ENCODE results near the gene MAD2L2. TPM values are rescaled to one million over a fixed set of nuclear protein-coding genes. Genes with fewer than 3 reads are reported as not detected.

Gene MAD2L2
- total and polyA plus RNA-seq, 7 donors: 25.9 to 61.8 (median 39.0) TPM

DNA sequence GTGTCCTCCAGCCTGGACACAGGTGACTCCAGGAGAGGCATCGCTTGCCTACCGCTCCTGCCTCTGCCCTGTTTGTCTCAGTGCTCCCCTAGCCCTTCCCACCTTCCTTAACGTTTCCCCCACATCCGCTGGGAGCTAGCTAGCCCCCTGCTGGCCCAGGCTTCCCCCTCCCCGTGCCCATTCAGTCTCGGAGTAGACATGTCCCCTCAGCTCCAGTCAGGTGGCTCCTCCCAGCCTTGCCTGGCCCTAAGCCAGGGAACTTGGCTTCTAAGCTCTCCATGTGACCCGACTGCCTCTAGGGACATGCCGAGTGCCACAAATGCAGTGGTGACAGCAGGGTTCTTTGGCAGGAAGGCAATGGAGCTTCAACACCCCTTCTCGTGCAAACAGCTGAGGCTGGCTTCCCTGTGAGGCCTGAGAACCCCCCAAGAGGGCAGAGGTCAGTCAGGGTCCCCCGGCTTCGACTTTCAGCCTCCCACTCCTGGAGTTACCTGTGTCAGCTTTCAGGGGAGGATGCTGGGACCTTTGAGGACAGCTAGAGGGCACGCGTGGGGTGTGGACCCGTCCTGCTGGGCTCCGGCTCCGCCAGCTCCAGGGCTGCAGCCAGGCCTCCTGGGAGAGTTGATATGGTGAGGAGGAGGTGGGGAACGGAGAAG is 26.8 kb upstream of the MAD2L2 start:
- TF ChIP-seq, protein P1, sequence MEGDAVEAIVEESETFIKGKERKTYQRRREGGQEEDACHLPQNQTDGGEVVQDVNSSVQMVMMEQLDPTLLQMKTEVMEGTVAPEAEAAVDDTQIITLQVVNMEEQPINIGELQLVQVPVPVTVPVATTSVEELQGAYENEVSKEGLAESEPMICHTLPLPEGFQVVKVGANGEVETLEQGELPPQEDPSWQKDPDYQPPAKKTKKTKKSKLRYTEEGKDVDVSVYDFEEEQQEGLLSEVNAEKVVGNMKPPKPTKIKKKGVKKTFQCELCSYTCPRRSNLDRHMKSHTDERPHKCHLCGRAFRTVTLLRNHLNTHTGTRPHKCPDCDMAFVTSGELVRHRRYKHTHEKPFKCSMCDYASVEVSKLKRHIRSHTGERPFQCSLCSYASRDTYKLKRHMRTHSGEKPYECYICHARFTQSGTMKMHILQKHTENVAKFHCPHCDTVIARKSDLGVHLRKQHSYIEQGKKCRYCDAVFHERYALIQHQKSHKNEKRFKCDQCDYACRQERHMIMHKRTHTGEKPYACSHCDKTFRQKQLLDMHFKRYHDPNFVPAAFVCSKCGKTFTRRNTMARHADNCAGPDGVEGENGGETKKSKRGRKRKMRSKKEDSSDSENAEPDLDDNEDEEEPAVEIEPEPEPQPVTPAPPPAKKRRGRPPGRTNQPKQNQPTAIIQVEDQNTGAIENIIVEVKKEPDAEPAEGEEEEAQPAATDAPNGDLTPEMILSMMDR (IDR thresholded peaks at IDR 0.05): no peak
- 23 to 26% (median 23%) methylated on average over 17 of the region's 17 CpGs for WGBS, 3 donors
- H3K9me3 ChIP-seq: no peaks in the 10 kb centered on the region
- DNase-seq: peak; percentile 46 to 63
- H3K36me3 ChIP-seq (ENCODE audit: insufficient read depth in 1 of 2, low read depth in 1 of 2): no peaks in the 10 kb centered on the region
- peaks cover 0 to 20% (median 17%) of the 10 kb centered on the region in 3 donors for H3K27me3 ChIP-seq (ENCODE audit: insufficient read depth in 3 of 3, low read length in 2 of 3)
- H3K4me1 ChIP-seq: no peaks in the 10 kb centered on the region
- intact Hi-C loops (cut with DNase I): no loop called here
- H3K27ac ChIP-seq: no peak overlapping the region
- H3K4me3 ChIP-seq: no peak overlapping the region
- ATAC-seq: peak; percentile 73 to 83 (median 79)

DNA sequence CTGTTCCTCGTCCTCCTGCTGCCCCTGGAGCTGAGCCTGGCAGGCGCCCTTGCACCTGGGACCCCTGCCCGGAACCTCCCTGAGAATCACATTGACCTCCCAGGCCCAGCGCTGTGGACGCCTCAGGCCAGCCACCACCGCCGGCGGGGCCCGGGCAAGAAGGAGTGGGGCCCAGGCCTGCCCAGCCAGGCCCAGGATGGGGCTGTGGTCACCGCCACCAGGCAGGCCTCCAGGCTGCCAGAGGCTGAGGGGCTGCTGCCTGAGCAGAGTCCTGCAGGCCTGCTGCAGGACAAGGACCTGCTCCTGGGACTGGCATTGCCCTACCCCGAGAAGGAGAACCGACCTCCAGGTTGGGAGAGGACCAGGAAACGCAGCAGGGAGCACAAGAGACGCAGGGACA is 25.3 kb upstream of the MAD2L2 start:
- WGBS, 3 donors: 89 to 94% (median 92%) methylated on average over 14 of the region's 14 CpGs

DNA sequence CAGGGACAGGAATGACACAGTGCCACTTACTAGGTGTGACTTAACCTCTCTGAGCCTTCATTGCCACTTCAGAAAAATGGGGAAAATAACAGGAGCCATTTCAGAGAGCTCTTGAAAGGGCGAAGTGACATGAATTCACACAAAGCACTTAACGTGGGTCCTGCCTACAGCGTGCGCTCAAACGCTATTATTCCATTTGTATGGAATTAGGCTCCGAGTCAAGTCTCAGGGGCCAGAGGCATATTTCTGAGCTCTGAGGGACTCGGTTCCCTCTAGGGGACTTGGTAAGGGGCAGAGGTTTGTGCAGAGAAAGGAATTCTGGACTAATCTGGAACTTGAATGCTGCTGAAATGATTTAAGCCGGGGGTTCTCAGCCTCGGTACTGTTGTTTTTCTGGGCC is 24.6 kb upstream of the MAD2L2 start:
- intact Hi-C loops (cut with DNase I): no loop called here
- H3K36me3 ChIP-seq (ENCODE audit: insufficient read depth in 1 of 2, low read depth in 1 of 2): no peaks in the 10 kb centered on the region
- ATAC-seq (no peak), DNase-seq (no peak)
- H3K4me1 ChIP-seq: peaks cover 6% of the 10 kb centered on the region
- no peaks in the 10 kb centered on the region for H3K9me3 ChIP-seq
- H3K27me3 ChIP-seq (ENCODE audit: insufficient read depth in 3 of 3, low read length in 2 of 3): peaks cover 0 to 36% (median 15%) of the 10 kb centered on the region in 3 donors
- H3K27ac ChIP-seq: no peak overlapping the region
- no peak overlapping the region for H3K4me3 ChIP-seq
- 80 to 87% (median 82%) methylated on average over 9 of the region's 9 CpGs for WGBS, 3 donors
- TF ChIP-seq, protein P1 (IDR thresholded peaks at IDR 0.05): no peak

More for the DNA sequence above, 25.3 kb upstream of the MAD2L2 start:
- Histone ChIP-seq H3K27me3 (ENCODE audit: insufficient read depth in 3 of 3, low read length in 2 of 3) (peaks cover 0 to 32% (median 15%) of the 10 kb centered on the region in 3 donors), H3K9me3 (no peaks in the 10 kb centered on the region), H3K27ac (no peak overlapping the region), H3K4me3 (no peak overlapping the region), H3K4me1 (peaks cover 2% of the 10 kb centered on the region), H3K36me3 (ENCODE audit: insufficient read depth in 1 of 2, low read depth in 1 of 2) (no peaks in the 10 kb centered on the region)
- TF ChIP-seq, protein P1 (IDR thresholded peaks at IDR 0.05): no peak
- DNase-seq: no peak
- no peak for ATAC-seq
- intact Hi-C loops (cut with DNase I): no loop called here

DNA sequence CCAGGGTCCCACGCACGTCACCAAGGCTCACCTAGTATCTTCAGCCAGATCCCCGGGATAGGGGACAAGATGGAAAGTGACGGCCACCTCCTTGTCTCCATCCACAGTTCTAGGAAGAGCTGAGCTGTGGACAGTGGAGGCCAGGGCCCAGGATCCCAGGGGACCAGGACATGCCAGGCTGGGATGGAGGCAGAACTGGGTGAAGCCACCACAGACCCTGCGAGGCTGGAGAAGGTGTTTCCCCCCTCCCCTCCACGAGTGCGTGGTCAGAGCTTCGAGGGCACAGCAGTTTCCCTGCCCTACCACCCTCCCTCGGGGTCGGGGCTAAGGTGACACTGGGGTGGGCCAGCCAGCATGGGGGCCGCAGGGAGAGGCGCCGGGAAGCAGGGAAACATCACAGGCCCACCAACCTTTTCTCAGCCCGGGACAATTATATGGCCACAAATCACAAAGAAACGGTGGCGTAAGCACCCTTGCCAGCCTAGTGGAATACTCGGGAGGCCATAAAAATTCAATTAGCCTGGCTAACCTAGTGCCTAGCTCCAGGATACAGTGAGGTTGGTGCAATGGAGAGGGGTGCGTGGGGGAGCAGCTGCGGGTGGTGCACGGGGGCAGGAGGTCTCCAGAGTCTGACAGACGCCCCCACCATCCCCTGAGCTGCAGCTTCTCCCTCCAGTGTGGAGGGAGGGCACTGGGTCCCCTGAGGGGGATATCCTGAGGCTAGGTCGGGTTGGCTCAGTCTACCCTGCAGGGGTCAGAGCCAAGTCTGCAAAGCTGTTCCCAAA is 23.9 kb upstream of the MAD2L2 start:
- H3K27ac ChIP-seq: no peak overlapping the region
- 53 to 59% (median 58%) methylated on average over 22 of the region's 22 CpGs for WGBS, 3 donors
- H3K9me3 ChIP-seq: no peaks in the 10 kb centered on the region
- H3K36me3 ChIP-seq (ENCODE audit: insufficient read depth in 1 of 2, low read depth in 1 of 2): no peaks in the 10 kb centered on the region
- intact Hi-C loops (cut with DNase I): no loop called here
- TF ChIP-seq, protein P1 (IDR thresholded peaks at IDR 0.05): no peak
- ATAC-seq: no peak
- H3K27me3 ChIP-seq (ENCODE audit: insufficient read depth in 3 of 3, low read length in 2 of 3): peaks cover 0 to 43% (median 15%) of the 10 kb centered on the region in 3 donors
- no peak for DNase-seq
- peaks cover 12% of the 10 kb centered on the region for H3K4me1 ChIP-seq
- no peak overlapping the region for H3K4me3 ChIP-seq
